ENCODE data around the gene PLIN3. TPM values are rescaled to one million over a fixed set of nuclear protein-coding genes. Genes with fewer than 3 reads are reported as not detected.

Gene PLIN3
- total RNA-seq, 1 experiment from 2014 or later, result 63.8 TPM

GRCh38 chr19:4803736-4804695, 63.5 kb downstream of the PLIN3 start:
- Histone ChIP-seq H3K4me3 (ENCODE audit: low read depth, low read length) (no peak overlapping the region), H3K36me3 (ENCODE audit: control insufficient read depth, insufficient read depth, low read length) (no peaks in the 10 kb centered on the region), H3K27me3 (replicated peaks; ENCODE audit: control insufficient read depth, insufficient read depth, low read length) (no peaks in the 10 kb centered on the region), H3K4me1 (peaks cover 6% of the 10 kb centered on the region; the same call in 1 of the 2 replicates), H3K9me3 (no peaks in the 10 kb centered on the region)
- Mint-ChIP-seq H3K27me3 (ENCODE audit: insufficient read depth, unreplicated experiment) (no peaks in the 10 kb centered on the region), H3K27ac (ENCODE audit: unreplicated experiment) (no peak overlapping the region), H3K4me3 (ENCODE audit: unreplicated experiment) (no peak overlapping the region), H3K9me3 (ENCODE audit: unreplicated experiment) (no peaks in the 10 kb centered on the region), H3K36me3 (ENCODE audit: insufficient read depth, unreplicated experiment) (no peaks in the 10 kb centered on the region), H3K4me1 (ENCODE audit: low read depth, unreplicated experiment) (no peaks in the 10 kb centered on the region)
- peak; percentile 69 to 84 for DNase-seq
- POLR2A ChIA-PET, result no interaction called here
- CTCF ChIA-PET, result interaction anchor here (1.2 to 1.9 kb wide), 2 partner anchors 13 to 233 kb away, joined by 3 to 7 read pairs; partner anchors contain the start of gene FEM1A
- TF ChIP-seq CTCF (IDR thresholded peaks at IDR 0.05; ENCODE audit: insufficient read depth in 1 of 2, low read depth in 1 of 2, low read length in 1 of 2, severe bottlenecking in 1 of 2, unreplicated experiment in 1 of 2), result peak; percentile 91 to 92
- intact Hi-C loops (cut with micrococcal nuclease; ENCODE audit: unreplicated experiment), result loop anchor here (1.0 to 5.0 kb wide), 2 partner anchors 72 to 237 kb away; no protein-coding TSS in a partner anchor
- no TSS peak for BruUV-seq (replicated peaks)

- intact Hi-C loops (cut with micrococcal nuclease; ENCODE audit: unreplicated experiment), result loop anchor here (5.0 kb wide), 1 partner anchor 235 kb away; no protein-coding TSS in a partner anchor
- H3K27me3 Mint-ChIP-seq (ENCODE audit: insufficient read depth, unreplicated experiment), result no peaks in the 10 kb centered on the region
- no peaks in the 10 kb centered on the region for H3K9me3 ChIP-seq
- H3K36me3 Mint-ChIP-seq (ENCODE audit: insufficient read depth, unreplicated experiment), result peaks cover 6% of the 10 kb centered on the region
- no peak overlapping the region for H3K27ac Mint-ChIP-seq (ENCODE audit: unreplicated experiment)
- ChIA-PET CTCF (no interaction called here), POLR2A (no interaction called here)
- no peaks in the 10 kb centered on the region for H3K36me3 ChIP-seq (ENCODE audit: control insufficient read depth, insufficient read depth, low read length)
- TF ChIP-seq CTCF (IDR thresholded peaks at IDR 0.05; ENCODE audit: insufficient read depth in 1 of 2, low read depth in 1 of 2, low read length in 1 of 2, severe bottlenecking in 1 of 2, unreplicated experiment in 1 of 2), result no peak
- H3K4me3 Mint-ChIP-seq (ENCODE audit: unreplicated experiment), result no peak overlapping the region
- no TSS peak for BruUV-seq (replicated peaks)
- H3K27me3 ChIP-seq (replicated peaks; ENCODE audit: control insufficient read depth, insufficient read depth, low read length), result no peaks in the 10 kb centered on the region
- no peaks in the 10 kb centered on the region for H3K4me1 Mint-ChIP-seq (ENCODE audit: low read depth, unreplicated experiment)
- no peak overlapping the region for H3K4me3 ChIP-seq (ENCODE audit: low read depth, low read length)
- DNase-seq, result no peak
- H3K4me1 ChIP-seq, result peaks cover 6% of the 10 kb centered on the region; the same call in 1 of the 2 replicates
- H3K9me3 Mint-ChIP-seq (ENCODE audit: unreplicated experiment), result no peaks in the 10 kb centered on the region
These were observed 64.8 kb downstream of the PLIN3 start for GRCh38 chr19:4802711-4803110.

GRCh38 chr19:4801085-4801619, 66.3 kb downstream of the PLIN3 start:
- ChIA-PET CTCF (interaction anchor here (0.6 to 2.2 kb wide), 3 partner anchors 9 to 74 kb away, joined by 5 to 12 read pairs (median 5); partner anchors contain the start of gene FEM1A), POLR2A (no interaction called here)
- H3K36me3 ChIP-seq (ENCODE audit: control insufficient read depth, insufficient read depth, low read length), result no peaks in the 10 kb centered on the region; the same call in 1 of the 2 replicates
- Mint-ChIP-seq H3K4me3 (ENCODE audit: unreplicated experiment) (peak overlapping the region; percentile 38), H3K36me3 (ENCODE audit: insufficient read depth, unreplicated experiment) (peaks cover 14% of the 10 kb centered on the region), H3K4me1 (ENCODE audit: low read depth, unreplicated experiment) (no peaks in the 10 kb centered on the region), H3K27me3 (ENCODE audit: insufficient read depth, unreplicated experiment) (no peaks in the 10 kb centered on the region), H3K27ac (ENCODE audit: unreplicated experiment) (no peak overlapping the region), H3K9me3 (ENCODE audit: unreplicated experiment) (no peaks in the 10 kb centered on the region)
- no peak overlapping the region for H3K4me3 ChIP-seq (ENCODE audit: low read depth, low read length)
- intact Hi-C loops (cut with micrococcal nuclease; ENCODE audit: unreplicated experiment), result loop anchor here (5.0 kb wide), 1 partner anchor 234 kb away; no protein-coding TSS in a partner anchor
- no peak for DNase-seq
- TF ChIP-seq CTCF (IDR thresholded peaks at IDR 0.05; ENCODE audit: insufficient read depth in 1 of 2, low read depth in 1 of 2, low read length in 1 of 2, severe bottlenecking in 1 of 2, unreplicated experiment in 1 of 2), result no peak
- no peaks in the 10 kb centered on the region for H3K9me3 ChIP-seq
- no TSS peak for BruUV-seq (replicated peaks)
- H3K27me3 ChIP-seq (replicated peaks; ENCODE audit: control insufficient read depth, insufficient read depth, low read length), result no peaks in the 10 kb centered on the region
- H3K4me1 ChIP-seq, result peaks cover 6% of the 10 kb centered on the region; the same call in 1 of the 2 replicates

Measured in Caco-2 (cell line).